Measurements from ENCODE around the gene RPL7A. TPM values are rescaled to one million over a fixed set of nuclear protein-coding genes. Genes with fewer than 3 reads are reported as not detected.

Gene RPL7A
- total and polyA plus RNA-seq, 2 of the 13 experiments (the other 11 are each of a cell fraction or from before 2014, with no cell fraction given) = 2,401 to 2,938 TPM

GRCh38 chr9:133351908-133352634 is 4.1 kb downstream of the RPL7A start (continued):
- TF ChIP-seq CBX2 (IDR thresholded peaks at IDR 0.05; ENCODE audit: low read depth, low read length) (no peak), CBX2 (CRISPR knock-in tag; IDR thresholded peaks at IDR 0.05; ENCODE audit: low read depth) (no peak), JUNB (CRISPR knock-in tag; IDR thresholded peaks at IDR 0.05; ENCODE audit: borderline replicate concordance) (no peak), HNRNPUL1 (IDR thresholded peaks at IDR 0.05; ENCODE audit: low read depth, low read length) (no peak), ZKSCAN5 (CRISPR knock-in tag; IDR thresholded peaks at IDR 0.05) (no peak), HDAC1 (CRISPR knock-in tag; IDR thresholded peaks at IDR 0.05) (no peak), CREB3 (CRISPR knock-in tag; IDR thresholded peaks at IDR 0.05) (no peak), ZNF607 (CRISPR knock-in tag; IDR thresholded peaks at IDR 0.05; ENCODE audit: borderline replicate concordance) (no peak), ONECUT2 (CRISPR knock-in tag; IDR thresholded peaks at IDR 0.05) (no peak), IKZF1 (IDR thresholded peaks at IDR 0.05) (no peak), KDM3A (CRISPR knock-in tag; IDR thresholded peaks at IDR 0.05; ENCODE audit: low read depth) (no peak), ZNF207 (IDR thresholded peaks at IDR 0.05; ENCODE audit: borderline replicate concordance) (no peak), NAIF1 (CRISPR knock-in tag; IDR thresholded peaks at IDR 0.05; ENCODE audit: borderline replicate concordance) (no peak), SMAD3 (CRISPR knock-in tag; IDR thresholded peaks at IDR 0.05) (peak; percentile 47; the same call in 1 of the 2 replicates), RXRB (CRISPR knock-in tag; IDR thresholded peaks at IDR 0.05; ENCODE audit: borderline replicate concordance) (peak; percentile 2; the same call in 1 of the 2 replicates), CSRNP2 (CRISPR knock-in tag; conservative IDR thresholded peaks at IDR 0.05; ENCODE audit: low read depth) (no peak)
- TF ChIP-seq, protein P1, sequence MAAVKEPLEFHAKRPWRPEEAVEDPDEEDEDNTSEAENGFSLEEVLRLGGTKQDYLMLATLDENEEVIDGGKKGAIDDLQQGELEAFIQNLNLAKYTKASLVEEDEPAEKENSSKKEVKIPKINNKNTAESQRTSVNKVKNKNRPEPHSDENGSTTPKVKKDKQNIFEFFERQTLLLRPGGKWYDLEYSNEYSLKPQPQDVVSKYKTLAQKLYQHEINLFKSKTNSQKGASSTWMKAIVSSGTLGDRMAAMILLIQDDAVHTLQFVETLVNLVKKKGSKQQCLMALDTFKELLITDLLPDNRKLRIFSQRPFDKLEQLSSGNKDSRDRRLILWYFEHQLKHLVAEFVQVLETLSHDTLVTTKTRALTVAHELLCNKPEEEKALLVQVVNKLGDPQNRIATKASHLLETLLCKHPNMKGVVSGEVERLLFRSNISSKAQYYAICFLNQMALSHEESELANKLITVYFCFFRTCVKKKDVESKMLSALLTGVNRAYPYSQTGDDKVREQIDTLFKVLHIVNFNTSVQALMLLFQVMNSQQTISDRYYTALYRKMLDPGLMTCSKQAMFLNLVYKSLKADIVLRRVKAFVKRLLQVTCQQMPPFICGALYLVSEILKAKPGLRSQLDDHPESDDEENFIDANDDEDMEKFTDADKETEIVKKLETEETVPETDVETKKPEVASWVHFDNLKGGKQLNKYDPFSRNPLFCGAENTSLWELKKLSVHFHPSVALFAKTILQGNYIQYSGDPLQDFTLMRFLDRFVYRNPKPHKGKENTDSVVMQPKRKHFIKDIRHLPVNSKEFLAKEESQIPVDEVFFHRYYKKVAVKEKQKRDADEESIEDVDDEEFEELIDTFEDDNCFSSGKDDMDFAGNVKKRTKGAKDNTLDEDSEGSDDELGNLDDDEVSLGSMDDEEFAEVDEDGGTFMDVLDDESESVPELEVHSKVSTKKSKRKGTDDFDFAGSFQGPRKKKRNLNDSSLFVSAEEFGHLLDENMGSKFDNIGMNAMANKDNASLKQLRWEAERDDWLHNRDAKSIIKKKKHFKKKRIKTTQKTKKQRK (IDR thresholded peaks at IDR 0.05; ENCODE audit: low read length) = no peak
- TF ChIP-seq, protein P2, sequence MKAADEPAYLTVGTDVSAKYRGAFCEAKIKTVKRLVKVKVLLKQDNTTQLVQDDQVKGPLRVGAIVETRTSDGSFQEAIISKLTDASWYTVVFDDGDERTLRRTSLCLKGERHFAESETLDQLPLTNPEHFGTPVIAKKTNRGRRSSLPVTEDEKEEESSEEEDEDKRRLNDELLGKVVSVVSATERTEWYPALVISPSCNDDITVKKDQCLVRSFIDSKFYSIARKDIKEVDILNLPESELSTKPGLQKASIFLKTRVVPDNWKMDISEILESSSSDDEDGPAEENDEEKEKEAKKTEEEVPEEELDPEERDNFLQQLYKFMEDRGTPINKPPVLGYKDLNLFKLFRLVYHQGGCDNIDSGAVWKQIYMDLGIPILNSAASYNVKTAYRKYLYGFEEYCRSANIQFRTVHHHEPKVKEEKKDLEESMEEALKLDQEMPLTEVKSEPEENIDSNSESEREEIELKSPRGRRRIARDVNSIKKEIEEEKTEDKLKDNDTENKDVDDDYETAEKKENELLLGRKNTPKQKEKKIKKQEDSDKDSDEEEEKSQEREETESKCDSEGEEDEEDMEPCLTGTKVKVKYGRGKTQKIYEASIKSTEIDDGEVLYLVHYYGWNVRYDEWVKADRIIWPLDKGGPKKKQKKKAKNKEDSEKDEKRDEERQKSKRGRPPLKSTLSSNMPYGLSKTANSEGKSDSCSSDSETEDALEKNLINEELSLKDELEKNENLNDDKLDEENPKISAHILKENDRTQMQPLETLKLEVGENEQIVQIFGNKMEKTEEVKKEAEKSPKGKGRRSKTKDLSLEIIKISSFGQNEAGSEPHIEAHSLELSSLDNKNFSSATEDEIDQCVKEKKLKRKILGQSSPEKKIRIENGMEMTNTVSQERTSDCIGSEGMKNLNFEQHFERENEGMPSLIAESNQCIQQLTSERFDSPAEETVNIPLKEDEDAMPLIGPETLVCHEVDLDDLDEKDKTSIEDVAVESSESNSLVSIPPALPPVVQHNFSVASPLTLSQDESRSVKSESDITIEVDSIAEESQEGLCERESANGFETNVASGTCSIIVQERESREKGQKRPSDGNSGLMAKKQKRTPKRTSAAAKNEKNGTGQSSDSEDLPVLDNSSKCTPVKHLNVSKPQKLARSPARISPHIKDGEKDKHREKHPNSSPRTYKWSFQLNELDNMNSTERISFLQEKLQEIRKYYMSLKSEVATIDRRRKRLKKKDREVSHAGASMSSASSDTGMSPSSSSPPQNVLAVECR (CRISPR knock-in tag; IDR thresholded peaks at IDR 0.05; ENCODE audit: borderline replicate concordance) = peak; percentile 30; the same call in 1 of the 2 replicates
- TF ChIP-seq, protein P3, sequence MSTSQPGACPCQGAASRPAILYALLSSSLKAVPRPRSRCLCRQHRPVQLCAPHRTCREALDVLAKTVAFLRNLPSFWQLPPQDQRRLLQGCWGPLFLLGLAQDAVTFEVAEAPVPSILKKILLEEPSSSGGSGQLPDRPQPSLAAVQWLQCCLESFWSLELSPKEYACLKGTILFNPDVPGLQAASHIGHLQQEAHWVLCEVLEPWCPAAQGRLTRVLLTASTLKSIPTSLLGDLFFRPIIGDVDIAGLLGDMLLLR (CRISPR knock-in tag; IDR thresholded peaks at IDR 0.05) = no peak

All from HepG2 (cell line).